Measurements from ENCODE around the gene LY6G6C.

DNA sequence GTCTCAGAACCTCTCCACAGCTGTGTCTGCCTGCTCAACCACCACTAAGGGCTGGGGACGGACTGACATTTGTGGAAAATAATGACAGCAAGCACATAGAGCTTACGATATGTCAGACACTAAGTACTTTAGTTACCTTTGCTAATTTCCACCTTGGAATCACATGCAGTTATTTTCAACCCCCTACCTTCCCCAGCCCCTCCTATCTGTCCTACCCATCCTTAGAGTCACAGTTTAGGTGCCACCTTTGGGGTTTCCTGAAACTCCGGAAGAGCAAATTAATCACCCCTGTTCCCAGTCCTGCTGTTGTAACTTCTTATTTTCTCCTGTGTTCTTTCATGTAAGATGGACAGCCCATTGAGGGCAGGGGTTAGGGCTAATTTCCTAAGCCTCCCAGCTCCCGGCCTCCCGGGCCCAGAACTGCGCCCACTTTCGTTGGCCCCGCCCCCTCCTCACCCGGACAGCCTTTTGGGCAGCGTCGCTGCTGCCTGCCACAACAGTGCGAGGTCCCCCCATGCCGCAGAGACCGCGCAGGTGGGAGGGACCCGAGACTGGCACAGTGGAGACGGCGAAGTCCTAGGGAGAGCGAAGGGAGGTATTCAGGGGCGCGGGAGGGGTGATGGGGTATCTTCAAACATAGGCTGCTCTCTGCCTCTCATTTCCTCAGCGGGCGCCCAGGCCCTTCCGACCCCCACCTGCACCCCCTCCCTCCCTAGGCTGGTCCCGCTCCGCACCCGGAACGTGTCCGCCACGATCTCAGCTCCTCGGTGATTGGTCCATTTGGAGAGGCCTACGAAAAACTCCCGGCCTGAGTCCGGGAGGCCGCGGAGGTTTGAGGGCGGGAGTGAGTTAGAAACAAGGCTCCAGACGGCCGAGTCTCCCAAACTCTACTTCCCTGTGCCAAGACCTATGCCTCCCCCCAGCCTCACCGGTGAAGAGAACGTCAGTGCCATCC is 6.4 kb upstream of the LY6G6C start:
- TF ChIP-seq CTCF (IDR thresholded peaks at IDR 0.05; ENCODE audit: low read depth, low read length) (no peak), MAX (IDR thresholded peaks at IDR 0.05; ENCODE audit: low read depth, low read length) (no peak), POLR2A (IDR thresholded peaks at IDR 0.05; ENCODE audit: extremely low read depth, insufficient read length) (no peak)

All from NB4 (cell line).